ENCODE measurements around the gene XIRP1.

Gene XIRP1

GRCh38 chr3:39133822-39134221 lies 58.6 kb downstream of the XIRP1 start:
- no peak for TF ChIP-seq CTCF (IDR thresholded peaks at IDR 0.05; ENCODE audit: low read depth, low read length)

More at GRCh38 chr3:39133822-39134221, 58.6 kb downstream of the XIRP1 start:
- no peak for DNase-seq (ENCODE audit: extremely low read depth, low read depth)

All from AG09319 (cell line).